ENCODE measurements around the gene TBX18. TPM values are rescaled to one million over a fixed set of nuclear protein-coding genes. Genes with fewer than 3 reads are reported as not detected.

Gene TBX18
- total RNA-seq, 1 experiment from 2014 or later = not detected

GRCh38 chr6:84657025-84657424 lies 107.4 kb downstream of the TBX18 start:
- H3K56ac ChIP-seq (ENCODE audit: insufficient read length, low read depth, low read length) = no peak overlapping the region
- no peak overlapping the region for H3K14ac ChIP-seq (ENCODE audit: insufficient read depth, low read length)
- H4K20me1 ChIP-seq (ENCODE audit: control insufficient read depth, insufficient read depth, insufficient read length) = no peaks in the 10 kb centered on the region
- no peaks in the 10 kb centered on the region for H3K79me2 ChIP-seq (ENCODE audit: insufficient read depth, low read length)
- no peaks in the 10 kb centered on the region for H3K9me3 ChIP-seq (ENCODE audit: control insufficient read depth, low read depth, low read length)
- H3K18ac ChIP-seq (ENCODE audit: insufficient read length, low read depth, low read length) = no peak overlapping the region
- no peak for DNase-seq
- H2AK5ac ChIP-seq (ENCODE audit: insufficient read length, low read length) = no peak overlapping the region
- Mint-ChIP-seq H3K4me1 (no peaks in the 10 kb centered on the region), H3K4me3 (no peak overlapping the region), H3K36me3 (ENCODE audit: insufficient read depth in 1 of 3, low read depth in 3 of 3) (no peaks in the 10 kb centered on the region), H3K9me3 (no peaks in the 10 kb centered on the region), H3K27me3 (ENCODE audit: low read depth) (peaks cover 2% of the 10 kb centered on the region; the same call in 1 of the 2 replicates), H3K27ac (no peak overlapping the region)
- no peak overlapping the region for H3K4me2 ChIP-seq (ENCODE audit: insufficient read depth, insufficient read length, low read length)
- no peak overlapping the region for H2BK15ac ChIP-seq (ENCODE audit: low read depth, low read length)
- H3K9ac ChIP-seq (ENCODE audit: extremely low read depth, insufficient read length, low read length) = no peak overlapping the region
- H3K4ac ChIP-seq (ENCODE audit: low read depth, low read length) = no peak overlapping the region
- no peak overlapping the region for H3T11ph ChIP-seq (ENCODE audit: low read length)
- no peak overlapping the region for H4K8ac ChIP-seq (replicated peaks; ENCODE audit: insufficient read length, low read depth, low read length)
- no peak overlapping the region for H2BK120ac ChIP-seq (ENCODE audit: low read depth, low read length, poor library complexity, severe bottlenecking)
- H2BK12ac ChIP-seq (ENCODE audit: insufficient read length, low read depth, low read length) = no peak overlapping the region
- H3K27ac ChIP-seq (ENCODE audit: insufficient read length, low read depth, low read length) = no peak overlapping the region
- no peak overlapping the region for H3K23ac ChIP-seq (ENCODE audit: insufficient read length, low read depth, low read length)
- TF ChIP-seq CTCF (conservative IDR thresholded peaks at IDR 0.05) = no peak
- no peak overlapping the region for H2BK5ac ChIP-seq (ENCODE audit: insufficient read length, low read length)
- H4K5ac ChIP-seq (ENCODE audit: insufficient read length, low read depth, low read length) = no peak overlapping the region
- H2BK20ac ChIP-seq (ENCODE audit: low read depth, low read length, poor library complexity, severe bottlenecking) = no peak overlapping the region
- H3K79me1 ChIP-seq (ENCODE audit: insufficient read depth, low read depth, low read length, poor library complexity, severe bottlenecking) = no peaks in the 10 kb centered on the region
- no peak overlapping the region for H2AFZ ChIP-seq (ENCODE audit: low read length)
- no CpG with 5 or more reads among the region's 2 CpGs for WGBS (ENCODE audit: extremely low coverage, insufficient read length, low lambda C conversion rate)
- H3K27me3 ChIP-seq (ENCODE audit: insufficient read depth, low read length) = no peaks in the 10 kb centered on the region
- H3K23me2 ChIP-seq (ENCODE audit: insufficient read length, low read depth, low read length, poor library complexity, severe bottlenecking) = no peaks in the 10 kb centered on the region
- no peaks in the 10 kb centered on the region for H3K4me1 ChIP-seq (ENCODE audit: insufficient read depth, low read length)
- no peak overlapping the region for H4K91ac ChIP-seq (ENCODE audit: insufficient read length, low read depth, low read length)

Measured in H9 (cell line).